ENCODE measurements around the gene PRAMEF10. TPM values are rescaled to one million over a fixed set of nuclear protein-coding genes. Genes with fewer than 3 reads are reported as not detected.

Gene PRAMEF10
- total RNA-seq, 5 donors from 2014 or later (not counting 1 experiment from before 2014, with no cell fraction given) = not detected

Other genes starting within 250 kb of the PRAMEF10 start
- gene AADACL3, start 182.2 kb downstream of the PRAMEF10 start, total RNA-seq = not detected
- gene CFAP107, start 152.1 kb downstream of the PRAMEF10 start, total RNA-seq = not detected
- not detected for gene PRAMEF12, start 124.5 kb downstream of the PRAMEF10 start, total RNA-seq
- gene PRAMEF1, start 106.9 kb downstream of the PRAMEF10 start, total RNA-seq = not detected
- not detected for gene PRAMEF11, start 66.9 kb downstream of the PRAMEF10 start, total RNA-seq
- not detected for gene HNRNPCL1, start 49.5 kb downstream of the PRAMEF10 start, total RNA-seq
- not detected for gene PRAMEF2, start 41.2 kb downstream of the PRAMEF10 start, total RNA-seq
- not detected for gene PRAMEF4, start 12.1 kb downstream of the PRAMEF10 start, total RNA-seq
- not detected for gene PRAMEF7, start 18.3 kb upstream of the PRAMEF10 start, total RNA-seq
- not detected for gene PRAMEF6, start 49.3 kb upstream of the PRAMEF10 start, total RNA-seq
- gene PRAMEF27, start 158.3 kb upstream of the PRAMEF10 start, total RNA-seq = not detected
- not detected for gene HNRNPCL3, start 162.5 kb upstream of the PRAMEF10 start, total RNA-seq
- not detected for gene PRAMEF25, start 172.5 kb upstream of the PRAMEF10 start, total RNA-seq
- gene HNRNPCL2, start 218.6 kb upstream of the PRAMEF10 start, total RNA-seq = not detected

Measured in T-cell (primary cell).